Measurements from ENCODE around the gene APOL2. TPM values are rescaled to one million over a fixed set of nuclear protein-coding genes. Genes with fewer than 3 reads are reported as not detected.

The APOL2 gene
- total RNA-seq, 2 experiments from 2014 or later = 11.8 to 12.4 TPM

DNA sequence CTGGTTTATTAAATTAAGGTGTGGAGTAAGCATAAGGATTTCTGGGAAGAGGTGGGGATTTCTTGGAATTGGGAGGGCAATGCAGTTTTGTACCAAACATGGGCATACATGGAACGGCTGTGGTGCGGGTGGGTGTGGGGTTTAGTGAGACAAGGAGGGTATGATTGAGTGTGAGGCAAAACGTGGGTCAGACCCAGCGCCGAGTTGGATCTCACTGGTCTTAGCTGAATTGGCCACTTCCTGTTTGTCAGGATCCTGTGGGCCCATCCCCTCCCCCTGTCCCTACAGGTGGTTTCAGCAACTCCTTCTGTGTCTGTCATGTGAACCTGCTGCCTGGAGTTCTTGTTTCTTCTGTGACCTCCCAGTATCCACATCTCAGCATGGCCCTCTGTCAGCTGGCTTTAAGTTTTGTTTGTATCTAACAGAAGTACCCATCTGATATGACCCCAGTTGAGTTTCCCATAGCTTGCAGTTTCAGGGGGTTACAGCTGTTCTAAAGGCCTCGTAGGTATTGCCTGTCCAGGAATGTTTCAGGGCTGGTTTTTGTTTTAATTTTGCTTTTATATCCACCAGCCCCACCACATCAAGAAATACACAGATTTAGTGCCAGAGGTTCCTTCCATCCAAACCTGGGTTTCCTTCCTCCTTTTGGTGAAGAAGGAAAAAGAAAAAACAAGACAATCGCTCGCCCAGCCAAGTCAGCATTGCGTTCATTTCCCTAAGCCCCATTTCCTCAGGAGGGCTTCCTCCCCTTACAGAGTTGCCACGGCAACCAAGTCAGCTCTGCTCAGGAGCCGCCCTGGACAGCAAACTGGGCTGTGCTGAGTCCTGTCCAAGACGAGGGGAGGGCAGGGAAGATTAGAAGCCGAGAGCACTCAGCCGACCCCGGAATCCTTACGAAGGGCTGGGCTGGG lies 19.6 kb upstream of the APOL2 start:
- DNase-seq (ENCODE audit: low spot score) = peak; percentile 73
- intact Hi-C loops (cut with micrococcal nuclease; ENCODE audit: unreplicated experiment) = no loop called here

DNA sequence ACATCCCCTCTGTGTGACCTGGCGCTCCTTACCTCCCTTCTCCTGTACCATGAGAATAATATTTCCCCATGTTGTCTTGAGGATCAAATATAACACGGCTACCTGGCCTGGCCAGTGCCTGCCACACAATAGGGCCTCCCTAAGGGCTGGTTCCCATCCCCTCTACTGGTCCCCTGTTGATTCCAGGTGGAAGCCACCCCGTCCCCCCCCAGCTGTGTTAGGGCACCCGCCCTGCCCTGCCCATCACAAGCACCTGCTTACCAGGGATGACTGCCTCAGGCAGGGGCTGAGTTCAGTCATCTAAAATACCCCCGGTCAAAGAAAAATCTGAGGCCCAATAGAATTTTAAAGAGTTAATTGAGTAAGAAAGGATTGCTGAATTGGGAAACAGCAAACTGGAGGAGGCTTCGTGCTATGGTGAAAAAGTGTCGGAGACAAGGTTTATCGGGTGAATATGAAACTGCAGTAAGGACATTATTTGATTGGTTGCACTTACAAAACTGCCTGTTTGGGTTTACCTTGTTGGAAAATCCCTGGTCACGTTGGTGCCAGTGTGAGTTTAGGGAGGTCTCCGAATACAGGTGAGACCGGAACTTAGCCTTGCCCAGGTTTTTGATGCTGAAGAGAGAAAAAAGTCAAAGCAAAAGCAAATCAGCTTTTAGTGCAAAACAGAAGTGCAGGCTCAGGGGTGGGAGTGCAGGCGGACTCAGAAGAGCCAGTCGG lies 18.8 kb upstream of the APOL2 start:
- no peak overlapping the region for H3K27ac ChIP-seq (ENCODE audit: low read depth, low read length, poor library complexity, severe bottlenecking)
- no peak overlapping the region for H3K4me3 ChIP-seq (ENCODE audit: low read depth, low read length, poor library complexity, severe bottlenecking)
- no peaks in the 10 kb centered on the region for H3K36me3 ChIP-seq (ENCODE audit: insufficient read depth, low read length)
- BruUV-seq (replicated peaks) = no TSS peak
- H3K79me2 ChIP-seq (ENCODE audit: insufficient read depth, low read depth, low read length) = no peaks in the 10 kb centered on the region
- ChIA-PET POLR2A (no interaction called here), CTCF (ENCODE audit: unreplicated experiment) (no interaction called here)
- intact Hi-C loops (cut with micrococcal nuclease; ENCODE audit: unreplicated experiment) = no loop called here
- no peak for TF ChIP-seq EZH2phosphoT487 (IDR thresholded peaks at IDR 0.05; ENCODE audit: borderline replicate concordance, low read depth, low read length)
- TF ChIP-seq, protein P1, sequence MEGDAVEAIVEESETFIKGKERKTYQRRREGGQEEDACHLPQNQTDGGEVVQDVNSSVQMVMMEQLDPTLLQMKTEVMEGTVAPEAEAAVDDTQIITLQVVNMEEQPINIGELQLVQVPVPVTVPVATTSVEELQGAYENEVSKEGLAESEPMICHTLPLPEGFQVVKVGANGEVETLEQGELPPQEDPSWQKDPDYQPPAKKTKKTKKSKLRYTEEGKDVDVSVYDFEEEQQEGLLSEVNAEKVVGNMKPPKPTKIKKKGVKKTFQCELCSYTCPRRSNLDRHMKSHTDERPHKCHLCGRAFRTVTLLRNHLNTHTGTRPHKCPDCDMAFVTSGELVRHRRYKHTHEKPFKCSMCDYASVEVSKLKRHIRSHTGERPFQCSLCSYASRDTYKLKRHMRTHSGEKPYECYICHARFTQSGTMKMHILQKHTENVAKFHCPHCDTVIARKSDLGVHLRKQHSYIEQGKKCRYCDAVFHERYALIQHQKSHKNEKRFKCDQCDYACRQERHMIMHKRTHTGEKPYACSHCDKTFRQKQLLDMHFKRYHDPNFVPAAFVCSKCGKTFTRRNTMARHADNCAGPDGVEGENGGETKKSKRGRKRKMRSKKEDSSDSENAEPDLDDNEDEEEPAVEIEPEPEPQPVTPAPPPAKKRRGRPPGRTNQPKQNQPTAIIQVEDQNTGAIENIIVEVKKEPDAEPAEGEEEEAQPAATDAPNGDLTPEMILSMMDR (conservative IDR thresholded peaks at IDR 0.05; ENCODE audit: low read length) = no peak
- H3K9me3 ChIP-seq (ENCODE audit: low read length) = no peaks in the 10 kb centered on the region
- H3K4me1 ChIP-seq (ENCODE audit: insufficient read depth, low read length, poor library complexity, severe bottlenecking) = peaks cover 22% of the 10 kb centered on the region
- DNase-seq (ENCODE audit: low spot score) = no peak
- H2AFZ ChIP-seq (ENCODE audit: low read length) = peak overlapping the region; percentile 94; the same call in 1 of the 2 replicates
- no peaks in the 10 kb centered on the region for H3K9me2 ChIP-seq (ENCODE audit: insufficient read depth, low read length)
- H3K4me2 ChIP-seq (ENCODE audit: low read length) = peak overlapping the region; percentile 63
- H4K20me1 ChIP-seq (ENCODE audit: insufficient read depth, low read length) = no peaks in the 10 kb centered on the region

More for the DNA sequence above, 19.6 kb upstream of the APOL2 start:
- peak overlapping the region; percentile 63 for H3K4me2 ChIP-seq (ENCODE audit: low read length)
- TF ChIP-seq, protein P1 (conservative IDR thresholded peaks at IDR 0.05; ENCODE audit: low read length) = no peak
- TF ChIP-seq EZH2phosphoT487 (IDR thresholded peaks at IDR 0.05; ENCODE audit: borderline replicate concordance, low read depth, low read length) = no peak
- H2AFZ ChIP-seq (ENCODE audit: low read length) = peak overlapping the region; percentile 94
- ChIA-PET CTCF (ENCODE audit: unreplicated experiment) (no interaction called here), POLR2A (interaction anchor here (0.6 kb wide), 1 partner anchor 868 kb away, joined by 3 read pairs; no protein-coding TSS in a partner anchor)
- peaks cover 19% of the 10 kb centered on the region for H3K4me1 ChIP-seq (ENCODE audit: insufficient read depth, low read length, poor library complexity, severe bottlenecking)
- peak overlapping the region; percentile 36 for H3K27ac ChIP-seq (ENCODE audit: low read depth, low read length, poor library complexity, severe bottlenecking)
- no peaks in the 10 kb centered on the region for H3K36me3 ChIP-seq (ENCODE audit: insufficient read depth, low read length)
- BruUV-seq (replicated peaks) = no TSS peak
- no peaks in the 10 kb centered on the region for H4K20me1 ChIP-seq (ENCODE audit: insufficient read depth, low read length)
- H3K9me3 ChIP-seq (ENCODE audit: low read length) = no peaks in the 10 kb centered on the region
- H3K9me2 ChIP-seq (ENCODE audit: insufficient read depth, low read length) = no peaks in the 10 kb centered on the region
- H3K79me2 ChIP-seq (ENCODE audit: insufficient read depth, low read depth, low read length) = no peaks in the 10 kb centered on the region
- H3K4me3 ChIP-seq (ENCODE audit: low read depth, low read length, poor library complexity, severe bottlenecking) = peak overlapping the region; percentile 14
